ENCODE data around the gene GRIP1. TPM values are rescaled to one million over a fixed set of nuclear protein-coding genes. Genes with fewer than 3 reads are reported as not detected.

Gene GRIP1
- total and polyA plus RNA-seq, 2 of the 4 experiments (the other 2 are of a cell fraction) = under 0.01 to 0.07 TPM

DNA sequence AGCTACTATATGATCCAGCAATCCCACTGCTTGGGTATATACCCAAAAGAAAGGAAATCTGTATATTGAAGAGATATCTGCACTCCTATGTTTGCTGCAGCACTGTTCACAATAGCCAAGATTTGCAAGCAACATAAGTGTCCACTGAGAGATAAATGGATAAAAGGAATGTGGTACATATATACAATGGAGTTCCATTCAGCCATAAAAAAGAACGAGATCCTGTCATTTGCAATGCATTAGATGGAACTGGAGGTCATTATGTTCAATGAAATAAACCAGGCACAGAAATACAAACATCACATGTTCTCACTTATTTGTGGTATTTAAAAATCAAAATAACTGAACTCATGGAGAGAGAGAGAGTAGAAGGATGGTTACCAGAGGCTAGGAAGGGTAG lies 260.0 kb downstream of the GRIP1 start:
- WGBS, 2 experiments (ENCODE audit: extremely low coverage in 2 of 2, insufficient read length in 1 of 2) = no CpG with 5 or more reads among the region's 1 CpG
- Histone ChIP-seq H3K36me3 (ENCODE audit: control insufficient read depth, insufficient read depth, low read length) (no peaks in the 10 kb centered on the region), H3K18ac (ENCODE audit: low read depth, low read length) (no peak overlapping the region), H2BK120ac (ENCODE audit: low read depth, low read length) (no peak overlapping the region), H2AFZ (replicated peaks; ENCODE audit: low read length, poor library complexity) (no peak overlapping the region), H2AK5ac (ENCODE audit: low read depth, low read length) (no peak overlapping the region), H3K4me3 (ENCODE audit: insufficient read depth, low read depth, low read length) (no peak overlapping the region), H3K4ac (ENCODE audit: low read depth, low read length) (no peak overlapping the region), H3K9ac (ENCODE audit: low read depth, low read length) (no peak overlapping the region), H3K14ac (replicated peaks; ENCODE audit: low read depth, low read length) (no peak overlapping the region), H3K27ac (ENCODE audit: insufficient read depth, low read length) (no peak overlapping the region), H4K20me1 (ENCODE audit: insufficient read depth, low read length) (no peaks in the 10 kb centered on the region), H2BK5ac (ENCODE audit: low read depth, low read length, poor library complexity, severe bottlenecking) (no peak overlapping the region), H3K4me2 (ENCODE audit: low read depth, low read length) (no peak overlapping the region), H4K8ac (ENCODE audit: low read depth in 2 of 2, low read length in 2 of 2) (no peak overlapping the region), H4K5ac (ENCODE audit: low read depth, low read length) (no peak overlapping the region), H3K4me1 (ENCODE audit: control insufficient read depth, insufficient read depth, low read length) (no peaks in the 10 kb centered on the region), H3K23ac (ENCODE audit: low read depth, low read length) (no peak overlapping the region), H3K56ac (ENCODE audit: extremely low read depth, insufficient read depth, low read length) (no peak overlapping the region), H2BK20ac (ENCODE audit: low read depth, low read length) (no peak overlapping the region), H2BK15ac (ENCODE audit: low read depth, low read length) (no peak overlapping the region), H3K27me3 (ENCODE audit: control insufficient read depth, insufficient read depth, low read length) (peaks cover 4% of the 10 kb centered on the region), H3K9me1 (ENCODE audit: insufficient read depth, low read length) (no peaks in the 10 kb centered on the region), H4K91ac (ENCODE audit: insufficient read depth, low read depth, low read length) (no peak overlapping the region), H3K9me3 (ENCODE audit: control insufficient read depth, insufficient read depth, low read length) (no peaks in the 10 kb centered on the region), H2AK9ac (replicated peaks; ENCODE audit: low read depth, low read length, poor library complexity) (no peak overlapping the region), H3K79me1 (ENCODE audit: low read depth in 1 of 2, low read length in 2 of 2) (no peaks in the 10 kb centered on the region)
- ATAC-seq (ENCODE audit: low read depth) (no peak), DNase-seq (no peak)
- TF ChIP-seq MAZ (IDR thresholded peaks at IDR 0.05; ENCODE audit: borderline replicate concordance, low read depth, low read length) (no peak), CEBPB (IDR thresholded peaks at IDR 0.05; ENCODE audit: low read depth, low read length) (no peak), MXI1 (IDR thresholded peaks at IDR 0.05; ENCODE audit: borderline replicate concordance, low read depth, low read length) (no peak), RFX5 (IDR thresholded peaks at IDR 0.05; ENCODE audit: low read depth, low read length) (no peak), RCOR1 (IDR thresholded peaks at IDR 0.05; ENCODE audit: insufficient replicate concordance, low read length) (no peak), NFE2L2 (IDR thresholded peaks at IDR 0.05; ENCODE audit: low read depth, low read length) (no peak), POLR2A (IDR thresholded peaks at IDR 0.05; ENCODE audit: low read depth, low read length) (no peak), SMC3 (IDR thresholded peaks at IDR 0.05; ENCODE audit: low read depth, low read length) (no peak)
- in situ Hi-C loops (cut with MboI; ENCODE audit: low sequenced_read_pairs) (loop anchor here (25.0 kb wide), 2 partner anchors 257 to 1132 kb away; partner anchors contain the start of genes MSRB3 and TMBIM4), dilution Hi-C loops (cut with HindIII; ENCODE audit: low sequenced_read_pairs, unreplicated experiment) (no loop called here), intact Hi-C loops (cut with micrococcal nuclease) (no loop called here)
- ChIA-PET POLR2A (ENCODE audit: unreplicated experiment) (no interaction called here), CTCF (no interaction called here)
- BruUV-seq (replicated peaks) = no TSS peak
